Activated T-helper 2 cell treated with anti-CD3 and anti-CD28 coated beads, Interferon-gamma antibody, Interleukin-2, Interleukin-4, amounts not matched to agents 10 μg/mL and 5 μg/mL and 100 μg/mL, durations not matched to agents 14 hours and 24 hours and 36 hours (primary cell): ENCODE data around the gene KCNIP4. TPM values are rescaled to one million over a fixed set of nuclear protein-coding genes. Genes with fewer than 3 reads are reported as not detected.

Experiments used
- DNase-seq: peaks from one replicate; pipeline ENCODE4 v3.0.0; 2021; ENCODE audit warnings: low spot score
- H3K27ac Mint-ChIP-seq: one replicate; pipeline ENCODE4 v1.8.0; 2021; ENCODE audit warnings: mixed read lengths
- H3K27me3 Mint-ChIP-seq: one replicate; pipeline ENCODE4 v1.8.0; 2021; ENCODE audit warnings: low read depth, mixed read lengths
- H3K36me3 Mint-ChIP-seq: one replicate; pipeline ENCODE4 v1.8.0; 2021; ENCODE audit warnings: low read depth, mixed read lengths
- H3K4me1 Mint-ChIP-seq: one replicate; pipeline ENCODE4 v1.8.0; 2021; ENCODE audit warnings: low read depth, mixed read lengths
- H3K4me3 Mint-ChIP-seq: one replicate; pipeline ENCODE4 v1.8.0; 2021; ENCODE audit warnings: low read depth, mild to moderate bottlenecking, moderate library complexity, mixed read lengths
- H3K9me3 Mint-ChIP-seq: one replicate; pipeline ENCODE4 v1.8.0; 2021; ENCODE audit warnings: mixed read lengths
- intact Hi-C: fragments of 100-400 bp; cut with micrococcal nuclease; formaldehyde crosslinking; loops from one replicate; pipeline ENCODE4 v1.15.1; 2023
- total RNA-seq: library from RNA; stranded (reverse); gene quantifications from 2 replicates; pipeline ENCODE4 v1.2.3, GENCODE V29; 2022

The KCNIP4 gene
- total RNA-seq, 1 donor from 2014 or later, result not detected

- H3K9me3 Mint-ChIP-seq, result peaks cover 3% of the 10 kb centered on the region
- H3K27me3 Mint-ChIP-seq, result no peaks in the 10 kb centered on the region
- intact Hi-C loops, result no loop called here
- H3K4me1 Mint-ChIP-seq, result no peaks in the 10 kb centered on the region
- H3K4me3 Mint-ChIP-seq, result no peak overlapping the region
- H3K36me3 Mint-ChIP-seq, result no peaks in the 10 kb centered on the region
- no peak for DNase-seq
- H3K27ac Mint-ChIP-seq, result no peak overlapping the region
Observed at GRCh38 chr4:21811565-21811964, 137.0 kb downstream of the KCNIP4 start.

GRCh38 chr4:21806991-21807390, 141.6 kb downstream of the KCNIP4 start:
- intact Hi-C loops, result no loop called here
- H3K27ac Mint-ChIP-seq, result no peak overlapping the region
- H3K4me3 Mint-ChIP-seq, result no peak overlapping the region
- H3K27me3 Mint-ChIP-seq, result peaks cover 2% of the 10 kb centered on the region
- H3K9me3 Mint-ChIP-seq, result no peaks in the 10 kb centered on the region
- no peaks in the 10 kb centered on the region for H3K4me1 Mint-ChIP-seq
- no peak for DNase-seq
- H3K36me3 Mint-ChIP-seq, result no peaks in the 10 kb centered on the region

GRCh38 chr4:21802406-21802805, 146.2 kb downstream of the KCNIP4 start:
- no peaks in the 10 kb centered on the region for H3K4me1 Mint-ChIP-seq
- no peaks in the 10 kb centered on the region for H3K36me3 Mint-ChIP-seq
- intact Hi-C loops, result no loop called here
- no peak for DNase-seq
- no peak overlapping the region for H3K27ac Mint-ChIP-seq
- no peaks in the 10 kb centered on the region for H3K9me3 Mint-ChIP-seq
- H3K27me3 Mint-ChIP-seq, result peaks cover 2% of the 10 kb centered on the region
- H3K4me3 Mint-ChIP-seq, result no peak overlapping the region

- Mint-ChIP-seq H3K9me3 (no peaks in the 10 kb centered on the region), H3K27ac (no peak overlapping the region), H3K4me3 (no peak overlapping the region), H3K4me1 (no peaks in the 10 kb centered on the region), H3K36me3 (no peaks in the 10 kb centered on the region), H3K27me3 (peaks cover 2% of the 10 kb centered on the region)
- intact Hi-C loops, result no loop called here
- DNase-seq, result no peak
Observed at GRCh38 chr4:21801661-21802385, 146.7 kb downstream of the KCNIP4 start.

- H3K27ac Mint-ChIP-seq, result no peak overlapping the region
- H3K9me3 Mint-ChIP-seq, result no peaks in the 10 kb centered on the region
- no peaks in the 10 kb centered on the region for H3K36me3 Mint-ChIP-seq
- H3K4me3 Mint-ChIP-seq, result no peak overlapping the region
- DNase-seq, result no peak
- H3K27me3 Mint-ChIP-seq, result no peaks in the 10 kb centered on the region
- H3K4me1 Mint-ChIP-seq, result no peaks in the 10 kb centered on the region
- intact Hi-C loops, result loop anchor here (10.0 kb wide), 2 partner anchors 320 to 560 kb away; no protein-coding TSS in a partner anchor
Observed at GRCh38 chr4:21795091-21795490, 153.5 kb downstream of the KCNIP4 start.

- H3K27me3 Mint-ChIP-seq, result no peaks in the 10 kb centered on the region
- H3K27ac Mint-ChIP-seq, result no peak overlapping the region
- H3K4me3 Mint-ChIP-seq, result no peak overlapping the region
- H3K4me1 Mint-ChIP-seq, result no peaks in the 10 kb centered on the region
- intact Hi-C loops, result loop anchor here (5.0 to 10.0 kb wide), 3 partner anchors 322 to 900 kb away; partner anchors contain the start of gene GBA3
- no peak for DNase-seq
- H3K36me3 Mint-ChIP-seq, result no peaks in the 10 kb centered on the region
- H3K9me3 Mint-ChIP-seq, result no peaks in the 10 kb centered on the region
Observed at GRCh38 chr4:21792736-21793135, 155.8 kb downstream of the KCNIP4 start.

- no peak overlapping the region for H3K27ac Mint-ChIP-seq
- no peaks in the 10 kb centered on the region for H3K36me3 Mint-ChIP-seq
- no peaks in the 10 kb centered on the region for H3K9me3 Mint-ChIP-seq
- intact Hi-C loops, result loop anchor here (1.0 to 10.0 kb wide), 4 partner anchors 324 to 902 kb away; partner anchors contain the start of gene GBA3
- no peak overlapping the region for H3K4me3 Mint-ChIP-seq
- no peaks in the 10 kb centered on the region for H3K27me3 Mint-ChIP-seq
- H3K4me1 Mint-ChIP-seq, result no peaks in the 10 kb centered on the region
- no peak for DNase-seq
Observed at GRCh38 chr4:21790438-21791029, 158.0 kb downstream of the KCNIP4 start.

GRCh38 chr4:21780148-21780547, 168.4 kb downstream of the KCNIP4 start:
- no peak for DNase-seq
- no peak overlapping the region for H3K4me3 Mint-ChIP-seq
- intact Hi-C loops, result no loop called here
- H3K27me3 Mint-ChIP-seq, result no peaks in the 10 kb centered on the region
- no peaks in the 10 kb centered on the region for H3K36me3 Mint-ChIP-seq
- H3K27ac Mint-ChIP-seq, result no peak overlapping the region
- no peaks in the 10 kb centered on the region for H3K4me1 Mint-ChIP-seq
- H3K9me3 Mint-ChIP-seq, result no peaks in the 10 kb centered on the region

GRCh38 chr4:21778702-21779101, 169.9 kb downstream of the KCNIP4 start:
- no peak overlapping the region for H3K4me3 Mint-ChIP-seq
- no peak for DNase-seq
- no peak overlapping the region for H3K27ac Mint-ChIP-seq
- H3K9me3 Mint-ChIP-seq, result no peaks in the 10 kb centered on the region
- no peaks in the 10 kb centered on the region for H3K36me3 Mint-ChIP-seq
- intact Hi-C loops, result no loop called here
- no peaks in the 10 kb centered on the region for H3K4me1 Mint-ChIP-seq
- H3K27me3 Mint-ChIP-seq, result no peaks in the 10 kb centered on the region

GRCh38 chr4:21775703-21776102, 172.9 kb downstream of the KCNIP4 start:
- Mint-ChIP-seq H3K36me3 (no peaks in the 10 kb centered on the region), H3K4me1 (no peaks in the 10 kb centered on the region), H3K27me3 (no peaks in the 10 kb centered on the region), H3K27ac (no peak overlapping the region), H3K9me3 (no peaks in the 10 kb centered on the region), H3K4me3 (no peak overlapping the region)
- DNase-seq, result no peak
- intact Hi-C loops, result no loop called here

GRCh38 chr4:21769404-21770147, 179.0 kb downstream of the KCNIP4 start:
- DNase-seq, result no peak

GRCh38 chr4:21768349-21769310, 179.9 kb downstream of the KCNIP4 start:
- no peak for DNase-seq
- H3K4me3 Mint-ChIP-seq, result no peak overlapping the region
- intact Hi-C loops, result loop anchor here (2.0 to 5.0 kb wide), 3 partner anchors 261 to 1350 kb away; no protein-coding TSS in a partner anchor
- no peaks in the 10 kb centered on the region for H3K36me3 Mint-ChIP-seq
- H3K9me3 Mint-ChIP-seq, result no peaks in the 10 kb centered on the region
- H3K27ac Mint-ChIP-seq, result no peak overlapping the region
- peaks cover 6% of the 10 kb centered on the region for H3K4me1 Mint-ChIP-seq
- H3K27me3 Mint-ChIP-seq, result no peaks in the 10 kb centered on the region

More at GRCh38 chr4:21769404-21770147, 179.0 kb downstream of the KCNIP4 start:
- H3K27ac Mint-ChIP-seq, result no peak overlapping the region
- no peaks in the 10 kb centered on the region for H3K36me3 Mint-ChIP-seq
- H3K9me3 Mint-ChIP-seq, result no peaks in the 10 kb centered on the region
- peaks cover 6% of the 10 kb centered on the region for H3K4me1 Mint-ChIP-seq
- intact Hi-C loops, result loop anchor here (2.0 to 5.0 kb wide), 3 partner anchors 262 to 1351 kb away; no protein-coding TSS in a partner anchor
- H3K4me3 Mint-ChIP-seq, result no peak overlapping the region
- no peaks in the 10 kb centered on the region for H3K27me3 Mint-ChIP-seq
